ENCODE results near the gene ASB8. TPM values are rescaled to one million over a fixed set of nuclear protein-coding genes. Genes with fewer than 3 reads are reported as not detected.
A peak's percentile ranks its signal among the peaks of the same experiment; 100 is the strongest.

The ASB8 gene
- polyA plus RNA-seq, 3 donors, result 23.8 to 50.0 (median 38.4) TPM

DNA sequence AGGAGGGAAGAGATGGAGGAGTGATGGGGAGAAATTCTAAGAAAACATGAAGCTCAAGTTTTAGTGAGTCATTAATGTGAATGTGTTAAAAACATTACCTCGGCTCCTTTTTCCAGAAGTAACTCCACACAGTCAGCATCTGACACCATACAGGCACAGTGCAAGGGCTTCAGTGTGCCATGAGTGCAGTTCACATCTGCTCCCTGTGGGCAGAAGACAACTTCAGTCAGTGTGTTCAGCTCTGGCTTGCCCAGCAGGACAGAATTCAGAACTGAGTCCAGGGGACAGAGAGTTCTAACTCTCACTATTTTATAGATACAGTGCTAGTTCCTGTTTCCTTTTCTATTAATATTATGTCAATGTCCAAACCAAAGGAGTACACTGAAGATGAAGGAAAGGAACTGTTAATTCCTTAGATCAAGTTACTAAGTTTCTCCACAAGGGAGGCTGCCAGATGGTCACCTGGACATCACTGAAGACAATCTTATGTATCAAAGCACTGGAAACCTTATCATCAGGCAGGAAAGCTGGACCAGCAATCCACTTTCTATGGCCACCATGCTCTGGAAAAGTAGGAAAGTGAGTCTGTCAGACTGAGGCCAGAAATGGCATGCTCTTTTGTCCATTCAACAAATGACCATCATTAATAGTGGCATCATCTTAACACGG lies 6.1 kb downstream of the ASB8 start:
- Histone ChIP-seq H4K20me1 (ENCODE audit: insufficient read depth, low read length) (peaks cover 17% of the 10 kb centered on the region), H3K4me3 (replicated peaks in 1 of 3; ENCODE audit: low read depth in 2 of 3, low read length in 3 of 3) (no peak overlapping the region), H3K4me1 (ENCODE audit: control insufficient read depth in 1 of 2, insufficient read depth in 2 of 2, low read length in 2 of 2) (peaks cover 1 to 2% of the 10 kb centered on the region in 2 donors), H3K36me3 (replicated peaks in 1 of 2; ENCODE audit: control insufficient read depth in 1 of 2, insufficient read depth in 2 of 2, low read length in 2 of 2) (peaks cover 72 to 78% of the 10 kb centered on the region in 2 donors), H3K4me2 (replicated peaks; ENCODE audit: extremely low read depth, low read length, poor library complexity, severe bottlenecking) (no peak overlapping the region), H3K27ac (ENCODE audit: low read depth in 1 of 2, low read length in 2 of 2) (no peak overlapping the region), H2AFZ (ENCODE audit: insufficient read depth, low read depth, low read length, poor library complexity, severe bottlenecking) (no peak overlapping the region), H3K27me3 (ENCODE audit: control insufficient read depth in 2 of 2, insufficient read depth in 2 of 2, low read length in 2 of 2) (no peaks in the 10 kb centered on the region), H3K9me3 (replicated peaks in 1 of 2; ENCODE audit: control insufficient read depth in 1 of 2, insufficient read depth in 1 of 2, low read length in 2 of 2) (no peaks in the 10 kb centered on the region), H3K79me2 (ENCODE audit: insufficient read depth, low read length) (peaks cover 39% of the 10 kb centered on the region), H3K9ac (ENCODE audit: insufficient read depth, low read length, poor library complexity, severe bottlenecking) (no peak overlapping the region)
- Mint-ChIP-seq H3K27ac (no peak overlapping the region), H3K36me3 (peaks cover 66 to 81% of the 10 kb centered on the region in 2 donors), H3K4me1 (peaks cover 2% of the 10 kb centered on the region), H3K9me3 (no peaks in the 10 kb centered on the region), H3K27me3 (ENCODE audit: low read depth in 3 of 3) (peaks cover 0 to 1% (median 0%) of the 10 kb centered on the region in 3 donors), H3K4me3 (no peak overlapping the region)
- TF ChIP-seq, protein P1, sequence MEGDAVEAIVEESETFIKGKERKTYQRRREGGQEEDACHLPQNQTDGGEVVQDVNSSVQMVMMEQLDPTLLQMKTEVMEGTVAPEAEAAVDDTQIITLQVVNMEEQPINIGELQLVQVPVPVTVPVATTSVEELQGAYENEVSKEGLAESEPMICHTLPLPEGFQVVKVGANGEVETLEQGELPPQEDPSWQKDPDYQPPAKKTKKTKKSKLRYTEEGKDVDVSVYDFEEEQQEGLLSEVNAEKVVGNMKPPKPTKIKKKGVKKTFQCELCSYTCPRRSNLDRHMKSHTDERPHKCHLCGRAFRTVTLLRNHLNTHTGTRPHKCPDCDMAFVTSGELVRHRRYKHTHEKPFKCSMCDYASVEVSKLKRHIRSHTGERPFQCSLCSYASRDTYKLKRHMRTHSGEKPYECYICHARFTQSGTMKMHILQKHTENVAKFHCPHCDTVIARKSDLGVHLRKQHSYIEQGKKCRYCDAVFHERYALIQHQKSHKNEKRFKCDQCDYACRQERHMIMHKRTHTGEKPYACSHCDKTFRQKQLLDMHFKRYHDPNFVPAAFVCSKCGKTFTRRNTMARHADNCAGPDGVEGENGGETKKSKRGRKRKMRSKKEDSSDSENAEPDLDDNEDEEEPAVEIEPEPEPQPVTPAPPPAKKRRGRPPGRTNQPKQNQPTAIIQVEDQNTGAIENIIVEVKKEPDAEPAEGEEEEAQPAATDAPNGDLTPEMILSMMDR (IDR thresholded peaks at IDR 0.05), result no peak
- intact Hi-C loops (cut with micrococcal nuclease), result loop anchor here in 1 of 2 donors (10.0 kb wide), 1 partner anchor 186 kb away; the partner anchor contains the start of gene TMEM106C
- no peak for DNase-seq
- 100% methylated on average over 1 of the region's 2 CpGs for WGBS (ENCODE audit: insufficient coverage)

DNA sequence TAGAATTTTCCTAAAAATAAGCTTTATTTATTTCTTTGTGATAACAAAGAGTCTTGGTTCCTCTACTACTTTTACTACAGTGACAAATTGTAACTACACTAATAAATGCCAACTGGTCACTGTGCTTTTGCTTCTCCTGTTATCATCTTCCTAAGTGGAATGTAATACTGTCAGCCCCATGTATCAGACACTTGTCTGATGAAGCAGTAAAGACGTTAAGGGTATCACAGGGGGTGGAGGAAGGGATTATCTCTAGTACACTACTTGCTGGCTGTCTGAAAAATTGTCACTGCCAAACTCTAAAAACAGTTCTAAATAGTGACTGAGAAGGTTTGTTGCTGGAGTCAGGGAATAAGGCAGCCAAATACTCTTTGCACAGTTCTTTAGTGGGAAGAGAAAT lies 11.3 kb downstream of the ASB8 start:
- Mint-ChIP-seq H3K9me3 (no peaks in the 10 kb centered on the region), H3K4me3 (no peak overlapping the region), H3K4me1 (no peaks in the 10 kb centered on the region), H3K27ac (peak overlapping the region in 1 of 7 donors; percentile 1), H3K27me3 (ENCODE audit: low read depth in 3 of 3) (peaks cover 0 to 1% (median 0%) of the 10 kb centered on the region in 3 donors), H3K36me3 (peaks cover 75 to 86% of the 10 kb centered on the region in 2 donors)
- intact Hi-C loops (cut with micrococcal nuclease), result no loop called here
- no peak overlapping the region for H3K4me2 ChIP-seq (replicated peaks; ENCODE audit: extremely low read depth, low read length, poor library complexity, severe bottlenecking)
- H3K9ac ChIP-seq (ENCODE audit: insufficient read depth, low read length, poor library complexity, severe bottlenecking), result no peak overlapping the region
- no peaks in the 10 kb centered on the region for H3K27me3 ChIP-seq (ENCODE audit: control insufficient read depth in 2 of 2, insufficient read depth in 2 of 2, low read length in 2 of 2)
- H3K4me1 ChIP-seq (ENCODE audit: control insufficient read depth in 1 of 2, insufficient read depth in 2 of 2, low read length in 2 of 2), result no peaks in the 10 kb centered on the region
- H2AFZ ChIP-seq (ENCODE audit: insufficient read depth, low read depth, low read length, poor library complexity, severe bottlenecking), result no peak overlapping the region
- no peak overlapping the region for H3K4me3 ChIP-seq (replicated peaks in 1 of 3; ENCODE audit: low read depth in 2 of 3, low read length in 3 of 3)
- H3K36me3 ChIP-seq (replicated peaks in 1 of 2; ENCODE audit: control insufficient read depth in 1 of 2, insufficient read depth in 2 of 2, low read length in 2 of 2), result peaks cover 68 to 86% of the 10 kb centered on the region in 2 donors
- TF ChIP-seq, protein P1 (IDR thresholded peaks at IDR 0.05), result no peak
- no CpG with 5 or more reads among the region's 1 CpG for WGBS (ENCODE audit: insufficient coverage)
- no peak overlapping the region for H3K27ac ChIP-seq (ENCODE audit: low read depth in 1 of 2, low read length in 2 of 2)
- peaks cover 5% of the 10 kb centered on the region for H4K20me1 ChIP-seq (ENCODE audit: insufficient read depth, low read length)
- peaks cover 5% of the 10 kb centered on the region for H3K79me2 ChIP-seq (ENCODE audit: insufficient read depth, low read length)
- no peaks in the 10 kb centered on the region for H3K9me3 ChIP-seq (replicated peaks in 1 of 2; ENCODE audit: control insufficient read depth in 1 of 2, insufficient read depth in 1 of 2, low read length in 2 of 2)
- no peak for DNase-seq

Measured in CD14-positive monocyte (primary cell).